Stimulated activated CD4-positive, alpha-beta T cell treated with anti-CD3 and anti-CD28 coated beads, TNF-alpha, amount 100 ng/mL, for 48 hours (primary cell): Measurements from ENCODE around the gene BTBD16.

Experiments
- DNase-seq, 3 donors: peaks; one replicate each; pipeline ENCODE4 v3.0.0-alpha.2; 2020; ENCODE audit warnings: low read depth in 3 of 3

Gene BTBD16

GRCh38 chr10:122294511-122295450, 23.7 kb downstream of the BTBD16 start:
- DNase-seq, result no peak

DNA sequence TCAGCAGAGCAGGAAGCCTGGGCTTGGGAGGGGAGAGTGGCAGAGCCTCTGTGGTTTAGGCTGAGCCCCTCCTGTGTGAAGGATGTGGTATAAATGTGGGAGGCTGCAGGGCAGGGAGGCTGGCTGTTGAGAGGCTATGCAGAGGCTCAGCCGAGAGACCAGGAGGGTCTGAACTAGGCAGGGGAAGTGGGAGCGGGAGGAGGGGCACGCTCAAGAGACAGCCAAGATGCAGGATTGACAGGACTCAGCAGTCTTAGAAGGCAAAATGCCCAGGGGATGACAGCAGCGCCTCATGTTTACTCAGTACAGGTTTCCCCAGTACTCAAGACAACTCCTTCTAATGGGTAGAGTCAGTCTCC, 24.3 kb downstream of the BTBD16 start:
- DNase-seq, result no peak

- no peak for DNase-seq
Observed at GRCh38 chr10:122296363-122297120, 25.4 kb downstream of the BTBD16 start.

- no peak for DNase-seq
Observed at GRCh38 chr10:122297583-122297982, 26.5 kb downstream of the BTBD16 start.

DNA sequence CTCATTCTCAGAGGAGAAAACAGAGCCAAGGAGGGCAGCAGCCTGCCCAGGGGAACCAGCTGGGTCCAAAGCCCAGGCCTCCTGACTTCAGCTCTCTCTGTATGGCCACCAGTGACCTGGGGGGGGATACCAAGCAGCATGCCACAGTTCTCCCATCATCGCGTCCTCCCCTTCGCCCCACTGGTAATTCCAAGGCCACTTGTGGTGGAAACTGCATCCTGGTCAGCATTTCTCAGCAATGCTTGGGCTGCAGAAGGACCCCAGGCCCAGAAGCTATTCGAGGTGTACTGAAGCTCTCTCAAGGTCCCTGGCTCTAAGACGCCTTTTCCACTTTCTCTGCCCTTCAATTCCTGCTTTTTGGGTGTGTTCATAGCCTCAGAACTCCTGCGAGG, 27.1 kb downstream of the BTBD16 start:
- no peak for DNase-seq

DNA sequence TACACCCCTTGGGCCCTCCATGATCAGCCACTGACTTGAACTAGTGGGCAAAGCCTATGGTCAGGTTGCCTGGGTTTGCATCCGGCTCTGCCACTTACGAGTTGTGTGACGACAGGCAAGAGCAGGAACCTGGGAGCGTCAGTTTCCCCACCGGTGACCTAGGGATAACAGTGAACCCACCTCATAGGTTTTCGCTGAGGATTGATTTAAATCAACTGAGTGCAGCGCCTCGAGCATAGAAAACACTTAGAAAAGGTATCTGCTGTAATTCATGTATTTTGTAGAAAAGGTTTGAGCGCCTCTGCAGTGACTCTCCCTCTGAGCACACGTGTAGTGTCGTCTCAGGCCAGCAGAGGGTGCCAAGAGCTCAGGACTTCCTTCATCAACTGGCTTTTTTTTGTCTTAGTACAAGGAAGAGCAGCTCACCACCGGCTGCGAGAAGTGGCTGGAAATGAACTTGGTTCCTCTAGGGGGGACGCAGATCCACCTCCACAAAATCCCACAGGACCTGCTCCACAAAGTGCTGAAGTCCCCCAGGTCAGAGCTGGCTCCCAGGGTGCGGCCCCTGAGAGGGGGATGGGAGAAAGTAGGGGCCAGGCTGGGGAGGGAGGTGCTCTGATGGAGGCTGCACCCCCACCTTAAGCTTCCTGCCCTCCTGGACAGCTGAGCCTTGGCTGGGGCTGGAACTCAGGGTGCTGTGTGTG, 27.7 kb downstream of the BTBD16 start:
- DNase-seq, result peak; percentile 28 to 50 (median 39)

DNA sequence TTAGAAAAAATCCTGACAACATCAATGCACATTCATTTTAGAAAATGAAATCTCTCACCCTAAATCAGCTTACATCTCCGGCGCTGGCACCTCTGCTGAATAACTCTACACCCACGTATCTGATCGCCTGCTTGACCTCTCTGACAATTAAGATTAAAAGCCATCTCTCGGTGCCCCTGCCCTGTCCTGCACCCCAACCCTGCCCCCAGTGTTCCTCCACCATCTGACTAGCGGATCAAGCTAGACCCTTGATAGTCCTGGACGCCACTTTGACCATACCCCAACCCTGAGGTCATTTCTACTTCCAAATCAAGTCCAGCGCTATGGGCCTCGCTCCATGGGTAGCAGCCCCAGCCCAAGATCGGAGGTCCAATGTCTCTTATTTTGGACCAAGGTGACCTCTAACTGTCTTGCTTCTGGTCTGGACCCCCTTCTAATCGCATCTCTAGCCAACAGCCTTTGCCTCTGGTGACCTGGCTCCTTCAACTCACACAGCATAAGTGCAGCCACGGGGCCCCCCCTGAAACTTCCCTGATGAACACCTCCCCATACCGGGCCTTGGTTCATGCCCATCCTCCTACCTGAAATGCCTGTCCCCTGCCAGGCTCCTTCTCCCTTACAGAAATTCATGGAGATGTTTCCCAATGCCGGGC, 28.5 kb downstream of the BTBD16 start:
- DNase-seq, result no peak

DNA sequence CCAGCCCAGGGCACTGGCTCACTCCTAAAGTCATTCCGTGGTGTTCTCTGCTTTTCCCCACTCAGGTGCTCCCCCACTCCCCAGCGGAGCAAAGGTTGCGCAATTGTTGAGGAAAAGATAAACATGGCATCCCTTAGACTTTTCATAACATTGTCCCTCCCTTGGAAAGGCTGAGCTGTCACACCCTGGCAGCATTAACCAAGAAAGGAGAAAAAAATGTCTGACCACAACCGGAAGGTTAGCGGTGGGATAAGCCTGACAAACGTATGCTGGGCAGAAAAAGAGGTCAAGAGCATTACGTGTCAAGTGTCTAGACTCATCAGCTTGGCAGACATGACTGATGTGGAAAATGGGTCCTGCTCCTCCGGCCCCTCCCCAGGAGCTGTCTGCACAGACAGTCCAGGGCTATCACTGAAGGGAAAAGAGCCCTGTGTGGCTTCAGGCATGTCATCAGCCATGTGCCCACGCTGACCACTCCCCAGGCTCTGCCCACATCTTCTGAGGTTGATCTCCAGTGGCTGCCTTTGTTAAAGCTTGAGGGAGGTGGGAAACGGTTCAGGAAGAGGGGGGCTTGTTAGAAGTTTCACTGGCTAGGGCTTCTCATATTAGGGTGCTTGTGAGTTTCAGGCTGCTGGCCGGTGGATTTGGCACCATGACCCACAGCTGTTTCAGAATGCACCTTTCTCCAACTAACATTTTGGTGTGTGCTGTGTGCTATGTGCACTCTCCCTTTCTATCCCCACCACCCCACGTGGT, 30.1 kb downstream of the BTBD16 start:
- DNase-seq, result no peak

DNA sequence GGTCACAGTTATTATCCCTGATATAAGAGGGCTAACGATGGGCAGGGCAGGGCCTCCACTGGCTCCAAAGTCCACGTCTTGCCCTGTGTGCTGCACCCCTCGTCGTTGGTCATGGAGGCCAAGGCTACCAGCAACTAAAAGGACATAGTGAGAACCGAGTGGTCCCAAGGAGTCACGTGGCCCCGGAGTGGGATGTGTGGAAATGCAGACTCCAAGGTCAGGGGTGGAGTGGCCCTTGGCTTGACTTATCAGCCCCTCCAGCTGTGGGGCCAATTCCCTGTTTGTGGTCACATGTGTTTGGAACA, 30.7 kb downstream of the BTBD16 start:
- no peak for DNase-seq

GRCh38 chr10:122302315-122302714, 31.2 kb downstream of the BTBD16 start:
- no peak for DNase-seq

GRCh38 chr10:122303271-122304053, 32.4 kb downstream of the BTBD16 start:
- DNase-seq, result no peak

- DNase-seq, result no peak
Observed at GRCh38 chr10:122304054-122304579, 33.0 kb downstream of the BTBD16 start.

DNA sequence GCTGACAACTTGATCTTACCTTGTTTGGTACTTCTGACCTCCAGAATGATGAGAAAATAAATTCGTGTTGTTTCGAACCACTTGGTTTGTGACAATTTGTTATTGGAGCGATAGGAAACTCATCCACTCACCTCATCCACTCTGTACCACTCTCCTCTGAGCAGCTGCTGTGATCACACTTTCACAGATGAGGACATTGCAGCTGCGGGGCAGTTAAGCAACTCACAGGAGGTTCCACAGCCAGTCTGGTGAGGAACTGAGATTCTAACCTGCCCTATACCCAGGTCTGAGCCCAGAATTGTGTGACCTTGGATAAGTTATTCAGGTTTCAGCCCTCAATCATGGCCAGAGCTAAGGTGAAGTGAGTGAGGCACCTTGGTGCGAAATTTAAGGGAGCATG, 35.2 kb downstream of the BTBD16 start:
- no peak for DNase-seq

DNA sequence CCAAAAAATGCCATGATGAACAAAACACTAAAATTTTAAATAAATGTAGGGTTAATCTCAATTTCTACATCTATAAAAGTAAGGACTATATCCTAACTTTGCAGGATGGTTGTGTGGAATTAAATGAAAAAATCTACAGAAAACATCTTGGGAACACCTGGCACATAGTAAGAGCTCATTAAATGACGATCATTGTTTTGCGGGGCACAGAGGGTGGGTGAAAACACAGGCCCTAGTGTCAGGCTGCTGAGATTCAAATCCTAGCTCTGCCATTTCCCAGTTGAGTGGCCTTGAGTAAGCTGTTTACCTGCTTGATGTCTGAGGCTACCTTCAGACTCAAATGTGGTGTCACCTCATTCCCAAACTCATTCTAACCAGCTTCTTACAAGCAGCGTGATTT, 35.6 kb downstream of the BTBD16 start:
- no peak for DNase-seq

- DNase-seq, result no peak
Observed at GRCh38 chr10:122307669-122308416, 36.7 kb downstream of the BTBD16 start.

DNA sequence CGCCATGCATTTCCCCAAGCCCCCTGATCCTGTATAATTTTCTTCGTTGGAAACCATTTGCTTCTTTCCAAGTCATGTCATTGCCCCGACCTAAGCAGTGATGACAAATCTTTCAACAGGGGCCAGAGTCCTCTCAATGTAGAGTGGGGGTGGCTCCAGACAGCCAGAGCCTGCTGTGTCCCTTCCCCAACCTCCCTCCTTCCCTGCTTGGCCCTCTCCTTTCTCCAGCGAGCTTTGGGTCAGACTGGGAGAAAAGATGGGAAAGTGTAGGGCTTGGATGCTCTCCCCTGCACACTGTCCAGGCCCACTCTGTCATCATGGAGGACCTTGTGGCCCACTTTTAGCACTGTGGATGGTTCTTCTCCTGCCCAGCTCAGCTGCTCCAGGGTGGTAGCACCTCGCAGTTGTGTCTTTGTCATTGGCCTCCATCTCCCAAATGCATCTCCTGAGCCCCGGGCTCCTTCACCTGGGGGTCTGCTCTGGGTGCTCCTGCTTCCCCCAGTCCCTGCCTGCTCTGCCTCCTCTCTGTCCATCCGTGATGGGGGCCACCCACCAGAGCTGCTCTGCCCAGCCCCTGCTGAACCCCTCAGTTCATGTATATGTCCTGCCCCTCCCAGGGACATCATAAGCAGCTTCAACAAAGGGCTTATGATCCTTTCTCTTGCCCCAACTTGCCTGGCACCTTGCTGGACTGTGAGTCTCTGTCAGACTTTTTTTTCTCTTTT, 37.5 kb downstream of the BTBD16 start:
- DNase-seq, result no peak

GRCh38 chr10:122310311-122311050, 39.4 kb downstream of the BTBD16 start:
- no peak for DNase-seq

- no peak for DNase-seq
Observed at GRCh38 chr10:122311051-122311410, 39.9 kb downstream of the BTBD16 start.
